Measurements from ENCODE around the gene ZFYVE16.

The ZFYVE16 gene

DNA sequence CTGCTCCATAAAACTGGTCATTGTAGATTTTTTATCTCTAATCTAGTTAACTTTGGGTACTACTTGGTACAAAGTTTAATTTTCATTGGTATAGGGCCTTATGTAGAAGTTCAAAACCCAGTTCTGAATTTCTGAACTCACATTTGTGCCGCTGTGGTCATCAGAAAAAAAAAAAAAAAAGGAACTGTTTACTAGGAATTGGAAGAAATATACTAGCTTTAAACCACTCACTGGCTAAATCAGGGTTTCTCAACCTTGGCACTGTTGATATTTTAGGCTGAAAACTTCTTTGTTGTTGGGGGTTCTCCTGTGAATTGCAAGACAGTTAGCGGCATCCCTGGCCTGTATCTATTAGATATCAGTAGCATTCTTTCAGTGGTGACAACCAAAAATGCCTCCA lies 4.1 kb upstream of the ZFYVE16 start:
- no peak for TF ChIP-seq ZFX (IDR thresholded peaks at IDR 0.05)
- TF ChIP-seq, protein P1, sequence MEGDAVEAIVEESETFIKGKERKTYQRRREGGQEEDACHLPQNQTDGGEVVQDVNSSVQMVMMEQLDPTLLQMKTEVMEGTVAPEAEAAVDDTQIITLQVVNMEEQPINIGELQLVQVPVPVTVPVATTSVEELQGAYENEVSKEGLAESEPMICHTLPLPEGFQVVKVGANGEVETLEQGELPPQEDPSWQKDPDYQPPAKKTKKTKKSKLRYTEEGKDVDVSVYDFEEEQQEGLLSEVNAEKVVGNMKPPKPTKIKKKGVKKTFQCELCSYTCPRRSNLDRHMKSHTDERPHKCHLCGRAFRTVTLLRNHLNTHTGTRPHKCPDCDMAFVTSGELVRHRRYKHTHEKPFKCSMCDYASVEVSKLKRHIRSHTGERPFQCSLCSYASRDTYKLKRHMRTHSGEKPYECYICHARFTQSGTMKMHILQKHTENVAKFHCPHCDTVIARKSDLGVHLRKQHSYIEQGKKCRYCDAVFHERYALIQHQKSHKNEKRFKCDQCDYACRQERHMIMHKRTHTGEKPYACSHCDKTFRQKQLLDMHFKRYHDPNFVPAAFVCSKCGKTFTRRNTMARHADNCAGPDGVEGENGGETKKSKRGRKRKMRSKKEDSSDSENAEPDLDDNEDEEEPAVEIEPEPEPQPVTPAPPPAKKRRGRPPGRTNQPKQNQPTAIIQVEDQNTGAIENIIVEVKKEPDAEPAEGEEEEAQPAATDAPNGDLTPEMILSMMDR (conservative IDR thresholded peaks at IDR 0.05) = no peak

DNA sequence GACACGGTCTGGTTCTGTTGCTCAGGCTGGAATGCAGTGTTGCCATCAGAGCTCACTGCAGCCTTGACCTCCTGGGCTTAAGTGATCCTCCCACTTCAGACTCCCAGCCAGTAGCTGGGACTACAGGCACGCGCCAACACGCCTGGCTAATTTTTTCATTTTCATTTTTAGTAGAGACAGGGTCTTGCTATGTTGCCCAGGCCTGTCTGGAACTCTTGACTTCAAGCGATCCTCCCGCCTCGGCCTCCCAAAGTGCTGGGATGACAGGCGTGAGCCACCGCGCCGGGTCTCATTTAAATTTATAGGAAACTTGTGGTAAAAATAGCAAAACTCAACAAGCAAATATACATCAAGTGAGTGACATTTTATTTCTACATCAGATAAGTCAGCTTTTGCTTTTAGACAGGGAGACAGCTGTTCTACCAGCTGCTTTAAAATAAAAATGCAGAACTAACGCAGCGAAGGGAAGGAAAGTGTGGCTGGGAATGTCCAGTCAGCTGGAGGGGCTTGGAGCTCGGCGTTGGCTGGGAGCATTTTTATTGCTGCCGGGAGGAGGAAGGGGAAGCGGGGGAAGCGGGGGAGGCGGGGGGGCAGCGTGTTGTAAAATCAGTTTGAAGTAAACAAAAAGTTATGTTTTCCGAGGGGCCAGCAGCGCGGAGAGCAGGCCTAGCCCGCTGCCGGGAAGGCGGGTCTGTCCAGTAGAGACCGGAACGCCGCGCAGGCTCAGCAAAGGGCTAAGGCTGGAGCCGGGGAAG lies 707 bp upstream of the ZFYVE16 start:
- peak; percentile 76; the same call in 1 of the 2 replicates for TF ChIP-seq ZFX (IDR thresholded peaks at IDR 0.05)
- TF ChIP-seq, protein P1 (conservative IDR thresholded peaks at IDR 0.05) = no peak
- peak overlapping the region; percentile 88 for H3K27ac ChIP-seq

More for the DNA sequence above, 4.1 kb upstream of the ZFYVE16 start:
- no peak overlapping the region for H3K27ac ChIP-seq

DNA sequence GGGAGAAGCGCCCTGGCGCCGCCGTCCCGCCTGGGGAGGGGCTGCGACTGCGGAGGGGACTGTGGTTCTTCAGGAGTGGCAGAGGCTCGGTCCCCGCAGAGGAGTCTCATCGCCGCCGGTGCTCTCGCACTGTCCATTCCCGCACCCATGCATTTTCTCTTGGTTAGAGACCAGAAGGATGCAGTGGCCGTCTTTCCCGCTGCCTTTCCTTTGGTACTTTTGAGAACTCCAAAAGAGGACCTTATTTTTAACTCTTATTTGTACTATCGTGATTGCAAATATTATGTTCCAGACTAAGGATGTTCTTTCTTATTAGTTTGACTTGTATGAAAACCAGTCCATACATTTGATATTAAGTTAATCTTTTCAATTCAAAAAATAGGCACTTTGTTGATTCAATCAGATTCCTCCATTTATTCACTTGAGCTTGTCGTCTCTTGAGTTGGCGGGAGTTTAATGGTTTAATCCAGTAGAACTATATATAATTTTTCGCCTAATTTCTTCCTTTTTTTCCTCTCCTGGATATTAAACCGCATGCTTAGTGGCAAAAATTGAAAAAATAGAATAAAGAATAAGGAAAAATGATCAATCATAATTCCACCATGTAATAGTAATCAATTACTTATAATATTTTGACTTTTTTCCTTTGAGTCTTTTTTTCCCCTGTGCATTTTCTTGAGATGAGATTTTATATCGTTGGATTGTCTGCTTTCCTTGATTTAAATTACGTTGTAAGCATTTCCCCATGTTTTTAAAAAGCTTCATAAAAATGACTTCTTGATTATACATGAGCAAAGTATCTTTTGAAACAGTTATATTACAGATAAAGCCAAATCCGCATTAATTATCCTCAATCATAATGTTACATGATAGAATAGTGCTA lies 861 bp downstream of the ZFYVE16 start:
- TF ChIP-seq, protein P1 (conservative IDR thresholded peaks at IDR 0.05) = no peak; the same call in none of the 2 replicates
- no peak for TF ChIP-seq ZFX (IDR thresholded peaks at IDR 0.05)
- H3K27ac ChIP-seq = peak overlapping the region; percentile 88

DNA sequence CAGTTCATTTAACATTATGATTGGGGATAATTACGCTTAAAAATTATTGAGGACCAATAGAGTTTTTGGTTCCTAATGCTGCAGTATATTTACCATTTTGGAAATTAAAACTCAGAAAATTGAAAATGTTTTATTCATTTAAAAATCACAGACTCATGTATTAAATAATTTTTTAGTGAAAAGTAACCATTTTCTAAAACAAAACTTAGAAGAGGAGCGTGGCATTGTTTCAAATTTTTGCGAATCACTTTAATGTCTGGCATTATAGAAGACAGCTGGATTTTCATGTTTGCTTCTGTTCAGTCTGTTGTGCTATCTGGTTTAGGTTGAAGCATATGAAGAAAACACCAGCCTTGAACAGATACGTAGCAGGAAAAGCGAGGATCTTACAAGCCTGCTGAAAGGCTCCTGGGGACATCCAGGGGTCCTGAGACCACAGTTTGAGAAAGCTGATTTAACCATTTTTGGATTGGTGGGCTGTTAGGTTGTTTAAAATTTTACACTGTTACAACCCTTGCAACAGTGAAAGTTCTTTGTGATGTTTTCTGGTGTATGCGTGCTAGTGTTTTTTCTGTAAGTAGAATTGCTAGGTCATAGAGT lies 1.6 kb downstream of the ZFYVE16 start:
- H3K27ac ChIP-seq = no peak overlapping the region
- no peak for TF ChIP-seq ZFX (IDR thresholded peaks at IDR 0.05)
- TF ChIP-seq, protein P1 (conservative IDR thresholded peaks at IDR 0.05) = no peak

DNA sequence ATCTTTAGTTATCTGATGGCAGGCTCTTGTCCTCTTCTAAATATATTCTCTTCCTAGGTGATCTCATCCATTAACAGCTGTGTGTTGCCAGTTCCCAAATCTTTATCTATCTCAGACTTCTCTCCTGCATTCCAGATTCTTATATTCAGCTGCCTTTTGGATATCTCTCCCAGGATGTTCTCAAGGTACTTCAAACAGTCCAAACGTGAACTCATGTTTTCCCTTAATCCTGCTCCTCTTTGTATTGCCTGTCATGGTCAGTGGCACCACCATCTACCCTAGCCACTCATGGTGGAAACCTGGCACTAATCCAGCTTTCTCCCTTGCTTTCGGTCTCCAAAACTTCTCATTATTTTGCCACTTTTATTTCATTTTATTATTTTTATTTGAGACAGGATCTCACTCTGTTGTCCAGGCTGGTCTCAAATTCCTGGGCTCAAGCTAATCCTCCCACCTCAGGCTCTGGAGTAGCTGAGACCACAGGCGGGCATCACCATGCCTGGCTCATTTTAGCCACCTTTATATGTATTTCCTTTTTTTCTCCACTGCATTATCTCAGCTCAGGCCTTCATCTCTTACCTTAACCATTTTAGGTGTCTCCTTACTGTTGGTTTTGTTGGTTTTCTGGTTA lies 3.8 kb downstream of the ZFYVE16 start:
- no peak for TF ChIP-seq ZFX (IDR thresholded peaks at IDR 0.05)
- TF ChIP-seq, protein P1 (conservative IDR thresholded peaks at IDR 0.05) = no peak
- H3K27ac ChIP-seq = no peak overlapping the region

DNA sequence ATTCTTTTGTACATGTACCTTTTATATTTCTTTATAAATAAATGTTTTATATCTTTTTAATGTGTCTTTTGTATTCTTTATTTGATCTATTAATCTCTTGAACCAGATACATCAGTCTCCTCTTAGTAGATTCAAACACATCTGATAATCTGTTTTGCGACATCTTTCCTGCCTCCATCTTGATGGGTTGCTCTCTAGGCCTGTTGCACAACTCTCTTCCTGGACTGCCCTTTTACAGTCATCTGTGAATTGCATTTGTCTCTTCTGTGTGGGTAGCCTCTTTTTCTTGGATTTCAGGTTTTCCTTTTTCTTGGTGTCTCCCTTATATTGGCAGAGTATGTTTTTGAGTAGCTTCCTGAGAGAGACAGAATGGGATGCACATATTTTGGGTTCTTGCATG lies 6.2 kb downstream of the ZFYVE16 start:
- TF ChIP-seq ZFX (IDR thresholded peaks at IDR 0.05) = no peak
- TF ChIP-seq, protein P1 (conservative IDR thresholded peaks at IDR 0.05) = no peak
- H3K27ac ChIP-seq = no peak overlapping the region

Measured in C4-2B (cell line).